HTR-8/SVneo (cell line): ENCODE measurements around the gene OR14I1.
"Not testable (repeated sequence)": the region's sequence is repeated elsewhere in the genome, so short reads cannot be mapped to it uniquely, and the experiment has no call there.

Source experiments
- DNase-seq: peaks from one replicate; pipeline ENCODE4 v3.0.0; 2011; ENCODE audit warnings: low spot score, mixed read lengths; ENCODE audit not compliant: insufficient read length
- FAIRE-seq: peaks from 2 replicates; lab custom pipeline; 2011; peaks lifted over from hg19 to GRCh38; lab: Jason Lieb, UNC

Gene OR14I1

GRCh38 chr1:248691567-248692155 lies 10.9 kb downstream of the OR14I1 start:
- no peak for DNase-seq
- FAIRE-seq = no peak

- FAIRE-seq (no peak), DNase-seq (no peak)
These were observed 13.9 kb downstream of the OR14I1 start for GRCh38 chr1:248688527-248689298.

GRCh38 chr1:248686815-248687214 lies 15.8 kb downstream of the OR14I1 start:
- DNase-seq (no peak), FAIRE-seq (no peak)

- no peak for FAIRE-seq
- no peak for DNase-seq
These were observed 20.9 kb downstream of the OR14I1 start for GRCh38 chr1:248681651-248682050.

GRCh38 chr1:248670003-248670402 lies 32.6 kb downstream of the OR14I1 start:
- no peak for FAIRE-seq
- no peak for DNase-seq

- FAIRE-seq = peak; percentile 44
- not testable (repeated sequence) for DNase-seq
These were observed 38.9 kb downstream of the OR14I1 start for GRCh38 chr1:248663453-248664328.

- not testable (repeated sequence) for FAIRE-seq, DNase-seq
These were observed 45.8 kb downstream of the OR14I1 start for GRCh38 chr1:248656797-248657196.

GRCh38 chr1:248655354-248655753 lies 47.2 kb downstream of the OR14I1 start, which contains the start of gene OR2T27:
OR2T27 (minus strand) TSS chr1:248655528; CDS start chr1:248650884, 4,644 bp downstream.
- not testable (repeated sequence) for FAIRE-seq, DNase-seq
